SHP77 treated with DMSO at 0.1 percent for 48 hours (cell line): ENCODE results near the gene GAS6.
"Not testable (repeated sequence)": the region's sequence is repeated elsewhere in the genome, so short reads cannot be mapped to it uniquely, and the experiment has no call there.

Experiments used
- DNase-seq: peaks from one replicate; lab custom pipeline; 2025; lab: John Stamatoyannopoulos, UW

Gene GAS6

DNA sequence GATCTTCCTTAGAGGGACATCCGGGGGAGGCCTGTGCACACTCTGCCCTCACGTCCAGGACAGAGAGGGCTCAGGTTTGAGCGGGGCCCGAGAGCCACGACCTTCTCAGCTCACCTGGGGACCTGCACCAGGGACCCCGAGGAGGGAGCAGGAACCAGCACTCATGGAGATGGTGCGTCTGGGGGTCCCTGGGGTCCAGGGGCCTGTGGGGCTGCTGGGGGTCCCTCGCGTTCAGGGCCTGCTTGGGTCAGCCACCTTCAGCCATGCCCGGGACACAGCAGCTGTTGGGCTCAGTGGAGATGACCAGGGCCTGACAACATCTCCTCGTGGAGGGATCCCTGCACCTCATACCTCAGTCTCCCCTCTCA is 57.8 kb downstream of the GAS6 start:
- no peak for DNase-seq

DNA sequence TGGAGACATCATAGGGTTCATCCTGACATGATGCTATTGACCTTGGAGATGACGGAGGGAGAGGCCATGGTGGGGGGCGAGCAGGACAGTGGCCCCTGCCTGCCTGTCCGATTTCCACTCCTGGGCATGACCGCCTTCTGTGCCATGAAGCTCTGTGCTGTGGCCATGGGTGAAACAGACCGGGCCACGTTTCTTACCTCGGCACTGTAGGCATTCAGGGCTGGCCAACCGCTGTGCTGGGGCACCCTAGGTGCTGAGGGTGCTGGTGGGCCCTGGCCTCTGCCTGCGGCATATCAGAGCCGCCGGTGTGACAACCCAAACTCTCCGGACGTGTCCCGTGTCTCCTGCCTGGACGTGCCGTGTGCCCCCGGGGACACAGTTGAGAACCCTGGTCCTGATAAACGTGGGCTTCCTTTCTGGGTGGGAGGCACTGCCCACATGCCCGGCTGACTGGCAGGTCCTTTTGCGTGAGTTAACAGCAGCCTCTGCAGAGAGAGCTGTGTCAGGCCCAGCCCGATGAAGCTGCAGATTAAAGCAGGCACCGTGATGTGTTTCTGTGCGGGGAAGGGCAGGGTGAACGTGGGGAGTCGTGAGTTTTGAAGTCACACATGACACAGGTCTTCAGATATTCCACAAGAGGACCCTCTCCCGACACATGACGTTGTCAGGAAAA is 58.3 kb downstream of the GAS6 start:
- DNase-seq, result no peak

DNA sequence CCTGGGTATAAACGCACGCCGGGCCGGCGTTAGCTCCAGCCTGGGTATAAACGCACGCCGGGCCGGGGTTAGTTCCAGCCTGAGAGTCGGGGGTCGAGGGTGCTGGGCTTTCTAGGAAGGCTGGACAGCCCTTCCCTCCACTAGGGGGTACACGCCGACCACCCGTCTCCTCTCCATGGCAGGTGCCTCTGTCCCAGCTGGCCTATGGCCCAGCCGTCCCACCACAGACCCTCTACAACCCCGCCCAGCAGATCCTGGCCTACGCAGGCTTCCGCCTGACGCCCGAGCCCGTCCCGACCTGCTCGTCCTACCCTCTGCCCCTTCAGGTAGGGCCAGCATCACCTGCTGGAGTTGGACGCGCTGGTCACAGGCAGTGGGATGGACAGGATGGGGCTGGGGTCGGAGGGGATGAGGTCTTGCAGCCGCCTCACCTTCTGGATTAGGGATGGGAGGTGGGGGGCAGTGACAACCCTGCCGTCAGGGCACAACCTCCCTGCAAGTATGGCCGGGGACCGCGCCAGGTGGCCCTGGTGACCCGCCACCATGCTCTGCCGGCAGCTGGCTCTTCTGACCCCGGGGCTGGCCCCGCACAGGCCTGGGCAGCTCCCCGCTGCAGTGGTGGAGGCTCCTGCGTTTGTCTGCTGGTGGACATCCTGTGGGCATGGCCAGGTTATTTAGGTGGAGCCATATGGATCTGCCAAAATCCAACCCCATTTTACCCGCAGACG is 59.0 kb downstream of the GAS6 start:
- DNase-seq, result no peak

DNA sequence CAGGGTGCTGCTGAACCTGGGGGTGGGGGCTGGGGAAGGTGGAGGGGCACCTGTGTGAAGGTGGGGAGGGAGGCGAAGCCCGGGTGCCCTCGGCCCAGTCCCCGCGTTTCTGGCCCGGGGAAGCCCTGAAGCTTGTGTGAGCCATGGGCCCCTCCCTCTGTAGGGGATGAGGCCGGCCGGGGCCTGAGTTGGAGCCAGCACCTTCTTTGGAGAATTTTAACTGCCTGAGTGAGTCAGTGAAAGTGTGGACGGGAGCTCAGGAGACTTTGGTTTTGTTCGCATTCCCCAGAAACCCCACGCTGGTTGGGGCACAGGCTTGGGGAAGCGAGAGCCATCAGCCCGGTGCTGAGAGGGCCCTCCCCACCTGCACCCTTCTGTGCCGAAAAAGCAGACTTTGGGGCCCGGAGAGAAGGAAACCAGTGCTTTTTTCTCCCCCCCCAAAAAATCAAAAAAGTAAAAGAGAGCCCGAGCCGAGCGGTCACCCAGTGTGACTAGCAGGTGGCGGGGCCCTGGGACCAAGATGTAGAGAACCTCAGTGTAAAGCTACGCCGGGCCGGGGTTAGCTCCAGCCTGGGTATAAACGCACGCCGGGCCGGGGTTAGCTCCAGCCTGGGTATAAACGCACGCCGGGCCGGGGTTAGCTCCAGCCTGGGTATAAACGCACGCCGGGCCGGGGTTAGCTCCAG is 59.7 kb downstream of the GAS6 start:
- no peak for DNase-seq

DNA sequence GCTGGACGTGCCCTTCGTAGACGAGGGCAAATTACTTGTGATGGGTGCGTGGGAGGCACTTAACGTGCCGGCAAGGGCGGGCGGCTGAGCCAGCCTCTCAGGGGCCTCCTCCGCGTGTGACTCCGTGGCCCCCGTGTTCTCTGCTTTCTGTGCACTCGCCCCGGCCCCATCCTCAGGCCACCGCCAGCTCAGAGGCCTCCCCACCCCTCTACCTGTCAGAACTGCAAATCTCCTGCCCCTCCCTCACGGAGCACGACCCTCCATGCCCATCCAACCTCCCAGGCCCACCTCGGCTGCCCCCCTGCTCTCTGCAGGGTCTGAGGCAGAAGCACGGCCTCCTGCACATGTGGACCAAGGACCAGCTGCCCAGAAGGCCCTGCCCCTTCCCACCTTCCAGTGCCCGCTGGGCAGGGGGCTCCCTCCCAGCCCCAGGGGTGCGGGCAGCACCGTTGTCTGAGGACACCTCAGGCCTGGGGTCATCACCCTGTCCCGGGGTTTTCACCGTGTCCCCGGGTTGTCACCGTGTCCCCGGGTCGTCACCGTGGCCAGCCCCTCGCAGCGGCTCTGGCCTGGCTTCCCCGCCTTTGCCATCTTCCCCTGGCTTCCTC is 60.4 kb downstream of the GAS6 start:
- DNase-seq, result no peak

DNA sequence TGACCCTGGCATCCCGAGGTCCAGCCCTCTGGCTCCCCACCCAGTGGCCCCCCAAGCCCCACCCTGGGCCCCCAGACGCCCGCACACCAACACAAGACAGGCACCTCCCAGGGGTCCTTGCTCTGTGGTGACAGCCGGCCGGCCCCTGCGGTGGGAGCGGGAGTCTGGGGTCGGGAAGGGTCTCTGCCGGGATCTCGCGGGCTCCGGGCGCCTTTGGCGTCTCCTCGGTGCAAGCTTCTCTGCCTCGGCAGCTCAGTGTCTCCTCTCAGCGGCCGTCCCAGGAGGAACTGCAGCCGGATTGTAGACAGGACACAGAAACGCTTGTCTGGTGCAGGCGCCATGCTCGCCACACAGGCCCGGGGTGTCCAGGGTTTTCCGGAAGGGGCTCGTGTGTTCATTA is 61.1 kb downstream of the GAS6 start:
- no peak for DNase-seq

DNA sequence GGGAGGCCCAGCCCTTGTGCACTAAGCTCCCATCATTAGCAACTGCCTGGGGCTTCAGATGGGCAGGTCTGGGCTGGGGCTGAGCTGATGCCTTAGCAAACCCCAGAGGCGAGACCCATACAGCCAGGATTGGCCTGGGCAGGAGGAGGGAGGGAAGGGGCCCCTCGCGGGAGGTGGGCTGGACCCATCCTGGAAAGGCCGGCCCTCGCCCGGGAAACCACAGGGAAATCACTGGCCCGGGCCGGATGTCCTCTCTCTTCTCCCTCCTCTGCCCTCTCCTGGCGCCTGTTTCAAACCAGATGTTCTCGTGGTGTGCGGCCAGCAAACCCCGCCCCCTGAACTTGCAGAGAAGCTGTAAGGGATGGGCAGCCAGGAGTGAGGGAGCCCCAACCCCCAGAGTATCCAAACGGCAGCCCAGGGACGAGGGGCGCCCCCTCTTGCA is 61.8 kb downstream of the GAS6 start:
- DNase-seq, result no peak

DNA sequence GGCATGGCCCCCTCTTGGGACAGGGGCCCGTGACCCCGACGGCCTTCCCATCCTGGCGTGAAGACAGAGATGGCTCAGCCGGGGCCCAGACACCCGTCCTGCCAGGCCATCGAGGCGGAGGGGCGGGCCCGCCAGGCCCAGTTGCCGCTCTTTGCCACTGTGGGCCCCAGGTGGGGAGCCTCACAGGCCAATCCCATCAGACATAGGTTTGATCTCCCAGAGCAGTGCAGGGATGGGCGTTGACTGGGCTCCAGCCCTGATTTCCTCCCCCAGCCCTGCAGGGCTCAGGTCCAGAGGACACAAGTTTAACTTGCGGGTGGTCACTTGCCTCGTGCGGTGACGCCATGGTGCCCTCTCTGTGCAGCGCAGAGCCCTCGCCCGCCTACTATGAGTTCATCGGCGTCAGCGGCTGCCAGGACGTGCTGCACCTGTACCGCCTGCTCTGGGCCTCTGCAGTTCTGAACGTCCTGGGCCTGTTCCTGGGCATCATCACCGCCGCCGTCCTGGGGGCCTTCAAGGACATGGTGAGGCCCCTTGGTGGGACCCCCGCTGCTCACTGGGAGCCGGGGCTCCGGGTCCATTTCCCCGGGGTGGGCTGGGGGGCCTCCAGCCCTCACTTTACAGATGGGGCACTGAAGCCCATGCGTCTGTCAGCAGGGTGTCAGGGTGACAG is 62.5 kb downstream of the GAS6 start:
- DNase-seq, result no peak

DNA sequence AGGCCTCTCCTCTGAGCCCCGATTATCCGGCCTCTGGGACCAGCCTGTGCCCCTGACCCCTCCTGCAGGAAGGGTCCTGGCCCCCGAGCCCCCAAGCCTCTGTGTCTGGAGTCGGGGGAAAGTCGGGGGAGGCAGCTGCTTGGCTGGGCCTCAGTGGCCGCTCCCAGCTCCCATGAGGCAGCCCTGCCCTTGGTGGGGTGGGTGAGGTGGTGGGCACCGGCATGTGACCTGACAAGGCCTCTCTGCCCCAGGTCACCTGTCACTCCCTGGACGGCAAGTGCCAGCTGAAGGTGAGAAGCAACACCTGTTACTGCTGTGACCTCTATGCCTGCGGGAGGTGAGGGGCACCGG is 63.3 kb downstream of the GAS6 start:
- DNase-seq, result no peak

DNA sequence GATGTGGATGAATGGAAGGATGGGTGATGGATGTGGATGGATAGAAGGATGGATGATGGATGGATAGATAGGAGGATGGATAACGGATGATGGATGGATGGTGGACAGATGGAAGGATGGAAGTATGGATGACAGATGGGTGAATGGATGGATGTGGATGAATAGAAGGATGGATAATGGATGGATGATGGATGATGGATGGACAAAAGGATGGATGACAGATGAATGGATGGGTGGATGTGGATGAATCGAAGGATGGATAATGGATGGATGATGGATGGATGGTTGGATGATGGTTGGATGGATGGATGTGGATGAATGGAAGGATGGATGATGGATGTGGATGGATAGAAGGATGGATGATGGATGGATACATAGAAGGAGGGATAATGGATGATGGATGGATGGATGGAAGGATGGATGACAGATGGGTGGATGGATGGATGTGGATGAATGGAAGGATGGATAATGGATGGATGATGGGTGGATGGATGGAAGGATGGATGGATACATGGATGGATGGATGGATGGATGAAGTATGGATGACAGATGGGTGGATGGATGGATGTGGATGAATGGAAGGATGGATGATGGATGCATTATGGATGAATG is 65.6 kb downstream of the GAS6 start:
- no peak for DNase-seq

DNA sequence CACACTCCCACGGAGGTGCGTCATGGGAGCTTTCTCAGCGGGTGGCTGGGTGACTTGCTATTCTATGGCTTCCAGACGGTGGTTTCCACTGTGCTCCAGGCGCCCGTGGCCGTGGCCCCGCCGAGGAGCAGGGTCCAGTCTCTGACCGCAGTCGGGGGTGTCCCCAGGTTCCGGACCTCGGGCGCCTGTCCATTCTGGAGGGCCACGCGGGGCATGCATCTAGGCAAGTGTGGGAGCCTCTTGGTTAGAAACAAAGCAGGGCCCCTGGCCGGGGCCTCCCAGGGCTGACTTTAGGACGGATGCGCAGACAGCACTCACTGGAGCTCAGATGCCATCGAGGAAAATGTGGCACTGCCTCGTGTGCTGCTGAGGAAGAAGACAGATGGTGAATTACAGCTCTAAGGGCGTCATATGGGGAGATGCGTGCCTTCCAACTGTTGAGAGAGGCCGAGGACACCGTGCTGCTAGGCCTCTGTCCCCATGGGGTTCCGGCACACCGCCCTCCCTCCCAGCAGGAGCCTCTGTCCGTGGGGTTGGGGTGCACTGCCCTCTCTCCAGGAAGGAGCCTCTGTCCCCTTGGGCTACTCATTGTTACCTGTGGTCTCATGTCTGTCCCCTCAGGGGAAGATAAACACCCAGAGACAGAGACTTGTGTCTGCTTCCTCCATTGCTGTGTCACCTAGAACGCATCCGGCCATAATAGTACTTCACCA is 66.8 kb downstream of the GAS6 start:
- no peak for DNase-seq

DNA sequence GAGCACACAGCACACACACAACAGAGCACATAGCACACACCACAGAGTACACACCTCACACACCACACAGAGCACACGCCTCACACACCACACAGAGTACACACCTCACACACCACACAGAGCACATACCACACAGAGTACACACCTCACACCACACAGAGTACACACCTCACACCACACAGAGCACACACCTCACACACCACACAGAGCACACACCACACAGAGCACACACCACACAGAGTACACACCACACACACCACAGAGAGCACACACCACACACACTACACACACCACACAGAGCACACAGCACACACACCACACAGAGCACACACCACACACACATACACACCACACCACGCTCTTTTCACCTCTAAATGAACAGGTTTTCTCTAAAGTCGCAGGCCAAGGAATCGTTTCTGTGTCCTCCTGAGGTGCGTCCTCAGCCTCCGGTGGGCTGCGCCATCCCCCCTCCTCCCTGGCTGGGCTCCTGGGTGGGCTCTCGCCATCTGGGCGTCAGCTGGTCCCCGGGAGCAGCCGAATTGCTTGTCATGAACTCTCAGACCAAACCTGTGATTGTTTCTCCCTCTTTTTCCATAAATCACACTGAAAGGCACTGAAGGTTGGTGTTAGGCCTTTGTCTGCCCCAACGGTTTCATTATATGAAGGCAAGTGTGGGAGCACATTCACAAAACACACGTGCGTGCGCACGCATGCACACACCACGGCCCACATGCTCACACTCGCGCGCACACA is 67.5 kb downstream of the GAS6 start:
- no peak for DNase-seq

DNA sequence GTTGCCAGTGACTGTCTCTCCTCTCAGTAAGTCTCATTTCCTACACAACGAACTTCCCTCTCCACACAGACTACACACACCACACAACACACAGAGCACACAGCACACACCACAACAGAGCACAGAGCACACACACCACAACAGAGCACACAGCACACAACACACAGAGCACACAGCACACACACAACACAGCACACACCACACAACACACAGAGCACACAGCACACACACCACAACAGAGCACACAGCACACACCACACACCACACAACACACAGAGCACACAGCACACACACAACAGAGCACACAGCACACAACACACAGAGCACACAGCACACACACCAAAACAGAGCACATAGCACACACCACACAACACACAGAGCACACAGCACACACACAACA is 68.5 kb downstream of the GAS6 start:
- DNase-seq, result not testable (repeated sequence)

DNA sequence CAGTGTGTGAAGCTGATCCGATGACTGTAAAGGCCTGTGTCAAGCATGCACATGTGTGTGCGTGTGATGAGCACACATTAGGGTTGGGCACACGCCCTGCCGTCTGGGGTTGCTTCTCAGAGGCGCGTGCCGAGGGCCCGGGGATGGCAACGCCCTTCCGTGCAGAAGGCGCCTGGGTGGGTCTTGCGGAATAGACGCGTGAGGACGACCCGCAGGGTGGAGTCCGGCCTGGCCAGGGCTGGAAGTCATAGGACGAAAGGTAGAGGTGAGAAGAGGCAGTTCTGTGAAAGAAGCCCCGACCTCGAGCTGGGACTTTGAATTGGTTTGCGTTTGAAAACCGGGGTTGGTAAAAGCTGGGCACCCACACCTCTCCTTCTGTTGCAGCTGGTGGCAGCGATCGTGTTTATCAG is 69.1 kb downstream of the GAS6 start:
- no peak for DNase-seq

DNA sequence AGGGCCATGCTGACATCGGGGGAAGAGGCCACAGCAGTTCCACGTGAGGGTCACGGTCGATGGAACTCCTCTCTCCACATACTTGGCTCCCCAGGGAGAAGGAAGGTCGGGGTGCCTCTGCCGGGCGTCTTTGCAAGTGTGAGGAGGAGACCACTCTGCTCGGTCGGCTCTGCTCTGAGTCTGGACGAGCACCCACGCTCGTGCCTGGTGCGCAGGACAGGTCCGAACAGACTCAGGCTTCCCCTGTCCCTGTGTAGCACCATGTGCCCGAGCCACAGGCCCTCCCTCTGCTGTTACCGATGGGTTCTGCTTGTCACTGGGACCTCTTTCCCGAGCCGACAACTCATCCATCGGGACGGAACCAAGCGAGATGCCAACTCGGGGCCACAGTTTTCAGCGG is 69.8 kb downstream of the GAS6 start:
- no peak for DNase-seq

DNA sequence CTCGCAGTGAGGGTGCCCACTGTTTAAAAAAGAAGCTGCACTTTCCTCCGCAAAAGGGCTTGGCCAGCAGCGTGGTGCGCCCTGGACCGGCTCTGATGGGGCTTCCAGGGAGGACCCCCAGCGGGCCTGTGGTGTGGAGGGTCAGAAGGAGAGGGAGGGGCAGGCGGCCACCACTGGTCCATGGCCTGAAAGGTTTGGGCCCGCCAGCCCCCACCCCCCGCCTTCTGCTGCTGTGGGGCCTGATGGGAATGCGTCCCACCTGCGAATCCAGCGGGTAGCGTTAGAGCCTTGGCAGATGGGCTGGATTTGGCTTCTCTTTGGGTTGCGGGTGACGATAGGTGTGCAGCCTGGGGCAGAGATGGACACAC is 70.2 kb downstream of the GAS6 start:
- DNase-seq, result no peak

DNA sequence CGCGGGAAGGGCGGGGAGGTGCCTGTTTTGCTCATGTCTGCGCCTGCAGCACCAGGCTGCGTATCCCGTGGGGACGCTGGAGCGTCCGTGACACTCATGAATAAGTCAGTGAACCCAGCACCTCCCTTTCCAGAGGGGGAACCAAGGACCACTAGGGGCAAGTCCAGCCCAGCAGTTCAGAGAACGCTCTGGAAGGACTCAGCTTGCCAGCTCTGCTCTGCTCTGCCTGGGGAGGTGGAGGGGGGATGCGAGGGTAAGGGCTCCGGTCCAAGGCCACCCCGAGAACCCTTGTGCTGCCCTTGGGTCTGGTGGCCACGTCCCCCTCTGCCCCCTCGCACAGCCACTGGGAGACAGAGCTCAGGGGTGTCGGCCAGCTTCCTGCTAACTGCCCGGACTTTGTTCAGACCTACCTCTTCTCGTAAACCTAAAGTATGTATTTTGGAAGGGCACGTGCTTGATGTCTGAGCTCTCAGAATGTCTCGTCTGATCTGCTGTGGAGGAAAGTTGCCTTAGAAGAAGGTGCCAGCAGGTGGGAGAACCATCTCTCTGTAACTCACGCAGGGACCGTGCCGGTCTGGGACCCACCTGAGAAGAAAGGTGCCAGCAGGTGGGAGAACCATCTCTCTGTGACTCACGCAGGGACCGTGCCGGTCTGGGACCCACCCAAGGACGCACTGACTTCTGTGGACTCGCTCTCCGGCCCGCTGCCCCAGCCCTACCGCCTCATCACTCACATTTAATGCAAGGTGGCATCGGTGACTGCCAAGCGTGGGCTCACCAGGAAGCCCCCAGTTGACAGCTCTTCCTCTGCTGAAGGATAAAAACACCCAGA is 70.8 kb downstream of the GAS6 start:
- DNase-seq, result no peak

DNA sequence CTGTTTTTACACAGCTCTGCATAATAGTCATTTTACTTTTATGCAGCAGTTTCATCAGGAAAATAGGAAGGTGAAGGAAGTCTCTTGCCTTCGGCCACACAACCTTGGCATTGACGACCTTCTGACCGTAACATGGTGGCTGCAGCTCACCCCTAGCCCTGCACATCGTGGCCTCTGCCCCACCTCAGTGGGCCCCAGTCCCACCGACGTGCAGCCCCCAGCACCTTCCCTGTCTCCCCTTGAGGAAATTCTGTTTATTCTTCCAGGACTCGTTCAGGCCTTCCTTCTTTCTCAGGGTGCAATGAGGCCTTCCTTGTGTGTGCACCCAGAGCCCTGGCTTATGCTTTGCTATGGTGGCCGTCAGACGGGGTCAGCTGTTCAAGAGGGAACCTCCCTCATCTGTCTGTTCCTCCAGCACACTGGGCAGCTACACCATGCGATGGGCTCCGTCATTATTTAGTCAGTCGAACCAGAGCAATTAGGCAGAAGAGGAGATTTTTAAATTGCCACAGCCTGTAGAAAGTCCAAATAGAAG is 71.6 kb downstream of the GAS6 start:
- no peak for DNase-seq

DNA sequence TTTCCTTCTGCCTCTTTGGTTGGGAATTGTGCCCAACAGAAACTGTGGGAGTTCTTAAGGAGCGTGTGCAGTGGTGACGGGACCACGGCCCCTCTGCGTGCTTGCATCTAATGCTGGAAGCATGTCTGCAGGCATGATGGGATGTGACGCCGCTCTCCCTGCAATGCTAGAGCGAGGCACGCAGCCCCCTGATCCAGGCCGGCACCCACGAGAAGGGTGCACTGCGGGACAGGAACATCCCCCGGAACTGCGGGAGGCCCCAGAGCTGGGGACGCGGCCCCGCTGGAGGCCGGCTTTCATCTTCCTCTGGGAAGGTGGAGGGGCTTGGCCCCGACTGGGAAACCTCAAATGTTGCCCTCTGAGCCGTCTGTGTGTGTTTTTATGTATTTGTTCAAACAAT is 72.1 kb downstream of the GAS6 start:
- no peak for DNase-seq

DNA sequence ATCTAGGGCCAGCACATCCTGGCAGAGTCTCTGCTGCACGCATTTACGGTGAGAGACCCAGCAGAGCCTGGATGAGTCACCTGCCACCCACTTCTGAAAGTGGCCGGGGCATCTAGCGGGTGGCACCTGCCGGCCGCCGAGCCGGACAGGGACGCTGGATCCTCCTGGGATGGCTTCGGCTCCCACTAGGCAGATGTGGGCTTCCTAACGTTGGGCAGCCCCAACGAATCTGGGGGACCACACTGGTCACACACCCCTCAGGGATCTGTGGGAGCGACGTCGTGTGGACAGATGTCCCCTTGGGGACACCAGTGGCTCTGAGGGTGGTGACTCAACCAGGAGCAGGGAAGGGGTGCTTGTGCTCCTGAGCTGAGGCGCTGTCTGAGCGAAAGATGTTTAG is 72.7 kb downstream of the GAS6 start:
- no peak for DNase-seq
